GM20000 (cell line): ENCODE results near the gene SIGLEC10.
"Not testable (repeated sequence)": the region's sequence is repeated elsewhere in the genome, so short reads cannot be mapped to it uniquely, and the experiment has no call there.

ENCODE experiments used
- DNase-seq: peaks from one replicate; pipeline ENCODE4 v3.0.0; 2012; ENCODE audit warnings: low spot score
- CTCF ChIP-seq: IDR thresholded peaks from 2 replicates; pipeline ENCODE4 v1.5.1; 2012; ENCODE audit warnings: mild to moderate bottlenecking, control low read depth; ENCODE audit errors: extremely low read depth, missing control alignments

Gene SIGLEC10

GRCh38 chr19:51398096-51398704, 19.2 kb downstream of the SIGLEC10 start:
- peak; percentile 40 for TF ChIP-seq CTCF
- DNase-seq = no peak

GRCh38 chr19:51397453-51397852, 20.0 kb downstream of the SIGLEC10 start:
- DNase-seq = not testable (repeated sequence)

DNA sequence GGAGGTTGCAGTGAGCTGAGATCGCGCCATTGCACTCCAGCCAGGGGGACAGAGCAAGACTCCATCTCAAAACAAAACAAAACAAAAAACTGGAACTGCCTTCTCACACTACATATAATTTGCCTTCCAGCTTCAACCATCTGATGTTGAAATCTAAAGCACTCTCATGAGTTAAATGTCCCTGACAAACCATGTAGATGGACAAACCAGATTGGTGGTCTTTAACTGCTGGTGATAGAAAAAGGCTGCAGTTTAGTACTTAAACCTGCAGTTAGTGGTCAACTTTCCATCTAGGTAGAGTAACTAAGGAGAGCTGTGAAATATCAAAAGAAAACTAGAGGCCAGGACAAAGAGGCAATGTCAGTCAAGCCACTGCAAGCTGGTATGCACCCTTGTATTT, 21.3 kb downstream of the SIGLEC10 start:
- DNase-seq = no peak

DNA sequence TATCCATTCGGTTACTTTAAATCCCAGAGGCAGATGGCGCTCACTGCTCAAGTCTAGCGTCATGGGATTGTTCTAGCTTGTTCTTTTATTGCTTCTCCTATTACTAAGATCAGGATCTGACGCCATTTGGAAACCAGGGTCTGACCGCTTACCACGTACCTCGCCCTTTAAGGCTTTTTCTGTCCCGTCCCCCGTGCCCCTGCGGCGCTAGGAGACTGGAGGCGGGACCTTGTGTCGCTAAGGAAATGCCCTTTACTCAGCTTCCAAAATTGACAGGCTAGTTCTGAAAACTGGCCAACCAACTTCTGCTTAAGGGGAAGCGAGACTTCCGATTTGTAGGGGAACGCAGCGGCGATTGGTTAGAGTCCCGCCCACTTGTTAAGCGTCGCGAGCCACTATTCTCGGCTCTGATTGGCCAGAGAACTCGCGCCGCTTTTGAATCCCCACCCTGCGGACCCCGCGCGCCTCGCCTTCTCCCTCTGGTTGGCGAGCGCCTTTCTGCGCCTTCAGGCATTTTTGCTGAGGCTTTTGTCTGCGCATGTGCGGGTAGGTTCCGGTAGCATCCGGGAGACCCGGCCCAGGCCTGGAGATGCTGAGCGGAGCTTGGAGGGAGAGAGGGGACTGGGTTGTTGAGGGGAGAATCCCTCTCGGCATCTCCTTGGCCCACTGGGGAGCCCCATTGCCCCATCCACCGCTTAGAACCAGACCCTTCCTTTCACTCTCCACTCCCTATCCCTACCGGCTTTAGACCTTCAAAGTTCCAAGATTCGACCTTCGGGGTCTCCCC, 23.2 kb downstream of the SIGLEC10 start:
- peak; percentile 91 for DNase-seq
- no peak for TF ChIP-seq CTCF

More for the DNA sequence above, 21.3 kb downstream of the SIGLEC10 start:
- TF ChIP-seq CTCF = no peak

DNA sequence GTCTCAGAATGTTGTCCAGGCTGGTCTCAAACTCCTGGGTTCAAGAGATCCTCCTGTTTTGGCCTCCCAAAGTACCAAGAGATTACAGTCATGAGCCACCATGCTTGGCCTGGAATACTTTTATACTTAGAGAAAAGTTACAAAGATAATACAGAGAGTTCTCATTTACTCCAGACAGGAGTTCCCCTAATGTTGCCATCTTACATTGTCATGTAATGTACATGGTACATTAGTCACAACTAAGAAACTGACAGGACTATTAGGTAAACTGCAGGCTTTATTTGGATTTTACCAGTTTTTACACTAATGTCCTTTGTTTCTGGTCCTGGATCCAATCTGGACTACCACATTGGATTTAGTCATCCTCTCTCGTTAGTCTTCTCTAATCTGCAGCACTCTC, 24.7 kb downstream of the SIGLEC10 start:
- no peak for DNase-seq
- TF ChIP-seq CTCF = no peak

GRCh38 chr19:51391073-51391611, 26.3 kb downstream of the SIGLEC10 start:
- no peak for TF ChIP-seq CTCF
- no peak for DNase-seq

- no peak for DNase-seq
- TF ChIP-seq CTCF = no peak
These were observed 28.3 kb downstream of the SIGLEC10 start for GRCh38 chr19:51389143-51389542.
